Activated T-helper 1 cell treated with Interleukin-2 at 50 U/mL for 16 hours (primary cell): Measurements from ENCODE around the gene SENP8.
"Not testable (repeated sequence)": the region's sequence is repeated elsewhere in the genome, so short reads cannot be mapped to it uniquely, and the experiment has no call there.

Source experiments
- DNase-seq: peaks from one replicate; pipeline ENCODE4 v3.0.0-alpha.2; 2020; ENCODE audit warnings: low read depth

Gene SENP8

GRCh38 chr15:72118017-72118978 is at the start of gene SENP8, which contains the start of gene MYO9A:
SENP8 (plus strand) TSS chr15:72118403; CDS start chr15:72139624, 21,221 bp downstream.
MYO9A (minus strand) TSS chr15:72118150; CDS start chr15:72046563, 71,587 bp downstream.
- peak; percentile 99 for DNase-seq

- DNase-seq: no peak
Observed at GRCh38 chr15:72068856-72069255, 49.3 kb upstream of the SENP8 start.

GRCh38 chr15:72070817-72071447 is 47.3 kb upstream of the SENP8 start:
- DNase-seq: no peak

- not testable (repeated sequence) for DNase-seq
Observed at GRCh38 chr15:72071448-72071825, 46.8 kb upstream of the SENP8 start.

GRCh38 chr15:72074335-72075060 is 43.7 kb upstream of the SENP8 start:
- no peak for DNase-seq

GRCh38 chr15:72077950-72078349 is 40.3 kb upstream of the SENP8 start:
- no peak for DNase-seq

GRCh38 chr15:72078887-72079286 is 39.3 kb upstream of the SENP8 start:
- no peak for DNase-seq

- DNase-seq: no peak
Observed at GRCh38 chr15:72082176-72082575, 36.0 kb upstream of the SENP8 start.

- DNase-seq: no peak
Observed at GRCh38 chr15:72086010-72086697, 32.0 kb upstream of the SENP8 start.

- no peak for DNase-seq
Observed at GRCh38 chr15:72086920-72087648, 31.1 kb upstream of the SENP8 start.

- no peak for DNase-seq
Observed at GRCh38 chr15:72092006-72092405, 26.2 kb upstream of the SENP8 start.

GRCh38 chr15:72092691-72093090 is 25.5 kb upstream of the SENP8 start:
- DNase-seq: no peak

- DNase-seq: no peak
Observed at GRCh38 chr15:72096796-72097195, 21.4 kb upstream of the SENP8 start.

- DNase-seq: no peak
Observed at GRCh38 chr15:72098040-72098439, 20.2 kb upstream of the SENP8 start.

- no peak for DNase-seq
Observed at GRCh38 chr15:72099155-72099554, 19.0 kb upstream of the SENP8 start.

- not testable (repeated sequence) for DNase-seq
Observed at GRCh38 chr15:72100551-72100950, 17.7 kb upstream of the SENP8 start.

- DNase-seq: no peak
Observed at GRCh38 chr15:72105111-72105510, 13.1 kb upstream of the SENP8 start.

- DNase-seq: no peak
Observed at GRCh38 chr15:72106068-72106467, 12.1 kb upstream of the SENP8 start.

- DNase-seq: no peak
Observed at GRCh38 chr15:72110355-72110754, 7.8 kb upstream of the SENP8 start.

GRCh38 chr15:72112116-72112515 is 6.1 kb upstream of the SENP8 start:
- no peak for DNase-seq

- no peak for DNase-seq
Observed at GRCh38 chr15:72112805-72113204, 5.4 kb upstream of the SENP8 start.
